Calu3 (cell line): Measurements from ENCODE around the gene UBAP1L. TPM values are rescaled to one million over a fixed set of nuclear protein-coding genes. Genes with fewer than 3 reads are reported as not detected.
A peak's percentile ranks its signal among the peaks of the same experiment; 100 is the strongest.

Experiments used
- Bru-seq: library from RNA; stranded (reverse); fragments of 400-500 nt; gene quantifications from one replicate; lab custom pipeline; 2021; lab: Mats Ljungman, UMichigan
- BruChase-seq, 2 experiments: library from RNA; stranded (reverse); fragments of 400-500 nt; gene quantifications; one replicate each; lab custom pipeline; 2021; lab: Mats Ljungman, UMichigan
- BruUV-seq: library from RNA; stranded (reverse); fragments of 400-500 nt; replicated peaks from 2 replicates; lab custom pipeline; 2021; lab: Mats Ljungman, UMichigan
- CTCF ChIA-PET: fragments of 300-600 bp; sonication (Branson Sonifier 250); formaldehyde crosslinking; loops from one replicate; lab custom pipeline; 2022; ENCODE audit warnings: antibody characterized with exemption; lab: Charles Lee
- DNase-seq: peaks from one replicate; pipeline ENCODE4 v3.0.0; 2022
- H3K27ac Mint-ChIP-seq: one replicate; pipeline ENCODE4 v1.8.0; 2022; ENCODE audit warnings: mixed read lengths; ENCODE audit not compliant: unreplicated experiment
- H3K27me3 Mint-ChIP-seq: one replicate; pipeline ENCODE4 v1.8.0; 2022; ENCODE audit warnings: mixed read lengths; ENCODE audit not compliant: unreplicated experiment
- H3K36me3 Mint-ChIP-seq: one replicate; pipeline ENCODE4 v1.8.0; 2022; ENCODE audit warnings: mild to moderate bottlenecking, moderate library complexity, mixed read lengths; ENCODE audit not compliant: insufficient read depth, unreplicated experiment
- H3K4me1 Mint-ChIP-seq: one replicate; pipeline ENCODE4 v1.8.0; 2022; ENCODE audit warnings: mild to moderate bottlenecking, low read depth, mixed read lengths; ENCODE audit not compliant: unreplicated experiment
- H3K4me3 Mint-ChIP-seq: one replicate; pipeline ENCODE4 v1.8.0; 2022; ENCODE audit warnings: mild to moderate bottlenecking, low read depth, moderate library complexity, mixed read lengths; ENCODE audit not compliant: unreplicated experiment
- H3K9me3 Mint-ChIP-seq: one replicate; pipeline ENCODE4 v1.8.0; 2022; ENCODE audit warnings: low read depth, mixed read lengths; ENCODE audit not compliant: unreplicated experiment
- intact Hi-C: fragments of 100-400 bp; cut with micrococcal nuclease; formaldehyde crosslinking; loops from one replicate; pipeline ENCODE4 v1.10.0; 2022; ENCODE audit not compliant: unreplicated experiment
- long read RNA-seq: library from polyadenylated mRNA; stranded (forward); transcript quantifications from one replicate; pipeline ENCODE4 v2.0.0, GENCODE V29; 2022
- total RNA-seq: library from RNA; stranded (reverse); gene quantifications from 2 replicates; pipeline ENCODE4 v1.2.3, GENCODE V29; 2022
- TF ChIP-seq, protein P1 (sequence below): fragments of 200-600 bp; IDR thresholded peaks from one replicate; pipeline ENCODE4 v1.8.0; 2022; ENCODE audit warnings: antibody characterized with exemption; ENCODE audit not compliant: unreplicated experiment

Gene UBAP1L
- total RNA-seq (5.2 TPM in 2 replicates), Bru-seq, nascent RNA (percentile 66 among the genes with signal in this experiment), BruChase-seq, experiment 1, labeled RNA remaining after a 6-hour chase (percentile 87 among the genes with signal in this experiment), BruChase-seq, experiment 2, labeled RNA remaining after a 2-hour chase (percentile 92 among the genes with signal in this experiment)
- long read RNA-seq = 0 reads

DNA sequence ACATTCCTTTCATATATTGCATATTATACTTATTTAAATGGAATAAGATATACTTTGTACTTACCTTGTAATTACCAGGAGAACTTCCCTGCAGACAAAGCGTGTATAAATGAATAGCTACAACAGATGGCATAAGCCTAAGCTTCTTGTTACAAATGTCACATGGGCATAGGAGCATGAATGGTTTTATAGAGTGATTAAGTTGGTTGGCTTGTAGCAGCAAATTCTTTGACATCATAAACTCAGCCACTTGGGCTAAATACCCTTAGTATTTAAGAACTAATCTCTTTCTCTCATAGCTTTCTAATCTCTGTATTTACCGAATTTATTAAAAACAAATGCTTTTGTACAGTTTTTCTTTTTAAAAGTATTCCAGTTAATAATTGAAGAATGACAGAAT lies at the start of gene UBAP1L:
TSS of gene UBAP1L (minus strand) at position 115 of the 400 bp plus-strand sequence. CDS start 8,985 bp downstream, outside the sequence.
- peaks cover 25% of the 10 kb centered on the region for H3K36me3 Mint-ChIP-seq
- no peak within 1 kb of the TSS for H3K27ac Mint-ChIP-seq
- CTCF ChIA-PET = interaction anchor here (0.5 kb wide), 1 partner anchor 187 kb away, joined by 4 read pairs; no protein-coding TSS in a partner anchor
- no peaks in the 10 kb centered on the region for H3K9me3 Mint-ChIP-seq
- DNase-seq = no peak
- H3K27me3 Mint-ChIP-seq = no peaks in the 10 kb centered on the region
- no TSS peak for BruUV-seq
- intact Hi-C loops = no loop called here
- no peaks in the 10 kb centered on the region for H3K4me1 Mint-ChIP-seq
- TF ChIP-seq, protein P1, sequence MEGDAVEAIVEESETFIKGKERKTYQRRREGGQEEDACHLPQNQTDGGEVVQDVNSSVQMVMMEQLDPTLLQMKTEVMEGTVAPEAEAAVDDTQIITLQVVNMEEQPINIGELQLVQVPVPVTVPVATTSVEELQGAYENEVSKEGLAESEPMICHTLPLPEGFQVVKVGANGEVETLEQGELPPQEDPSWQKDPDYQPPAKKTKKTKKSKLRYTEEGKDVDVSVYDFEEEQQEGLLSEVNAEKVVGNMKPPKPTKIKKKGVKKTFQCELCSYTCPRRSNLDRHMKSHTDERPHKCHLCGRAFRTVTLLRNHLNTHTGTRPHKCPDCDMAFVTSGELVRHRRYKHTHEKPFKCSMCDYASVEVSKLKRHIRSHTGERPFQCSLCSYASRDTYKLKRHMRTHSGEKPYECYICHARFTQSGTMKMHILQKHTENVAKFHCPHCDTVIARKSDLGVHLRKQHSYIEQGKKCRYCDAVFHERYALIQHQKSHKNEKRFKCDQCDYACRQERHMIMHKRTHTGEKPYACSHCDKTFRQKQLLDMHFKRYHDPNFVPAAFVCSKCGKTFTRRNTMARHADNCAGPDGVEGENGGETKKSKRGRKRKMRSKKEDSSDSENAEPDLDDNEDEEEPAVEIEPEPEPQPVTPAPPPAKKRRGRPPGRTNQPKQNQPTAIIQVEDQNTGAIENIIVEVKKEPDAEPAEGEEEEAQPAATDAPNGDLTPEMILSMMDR = no peak
- H3K4me3 Mint-ChIP-seq = no peak within 1 kb of the TSS

DNA sequence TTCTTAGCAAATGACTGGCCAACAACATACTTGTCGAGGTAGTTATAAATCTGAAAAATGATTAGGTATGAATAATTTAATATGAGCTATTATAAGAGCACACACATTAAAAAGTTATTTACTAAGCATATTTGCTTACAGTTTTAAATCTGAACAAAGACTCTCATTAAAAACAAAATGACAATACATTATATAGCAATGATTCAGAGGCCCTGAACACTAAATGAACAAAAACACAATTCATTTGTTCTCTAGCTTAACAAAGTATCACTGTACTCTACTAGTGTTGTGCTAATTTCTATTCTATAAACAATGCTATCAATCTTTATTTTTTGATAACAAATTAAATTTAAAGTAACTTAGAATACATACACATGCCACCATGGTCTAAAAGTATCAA lies 49.1 kb upstream of the UBAP1L start:
- H3K4me3 Mint-ChIP-seq = no peak overlapping the region
- H3K27ac Mint-ChIP-seq = no peak overlapping the region
- no peaks in the 10 kb centered on the region for H3K27me3 Mint-ChIP-seq
- H3K9me3 Mint-ChIP-seq = no peaks in the 10 kb centered on the region
- no peaks in the 10 kb centered on the region for H3K4me1 Mint-ChIP-seq
- DNase-seq = no peak
- BruUV-seq = no TSS peak
- intact Hi-C loops = no loop called here
- TF ChIP-seq, protein P1 = no peak
- CTCF ChIA-PET = no interaction called here
- peaks cover 17% of the 10 kb centered on the region for H3K36me3 Mint-ChIP-seq

DNA sequence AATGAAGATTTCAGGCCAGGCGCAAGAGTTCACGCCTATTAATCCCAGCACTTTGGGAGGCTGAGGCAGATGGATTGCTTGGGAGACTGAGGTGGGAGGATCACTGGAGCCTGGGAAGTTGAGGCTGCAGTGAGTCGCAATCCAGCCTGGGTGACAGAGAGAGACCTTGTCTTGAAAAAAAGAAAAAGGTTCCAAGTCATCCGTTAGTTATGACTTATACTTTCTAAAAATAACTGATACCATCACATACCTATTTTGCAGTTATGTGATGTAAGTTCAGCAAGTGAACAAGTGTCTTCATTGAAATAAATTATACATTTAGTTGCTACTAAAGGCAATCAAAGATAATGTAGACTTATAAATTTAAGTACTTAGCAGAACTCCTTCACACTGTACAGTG lies 48.0 kb upstream of the UBAP1L start:
- Mint-ChIP-seq H3K9me3 (no peaks in the 10 kb centered on the region), H3K36me3 (peaks cover 17% of the 10 kb centered on the region), H3K4me3 (no peak overlapping the region), H3K4me1 (no peaks in the 10 kb centered on the region), H3K27me3 (no peaks in the 10 kb centered on the region), H3K27ac (no peak overlapping the region)
- no peak for DNase-seq
- intact Hi-C loops = no loop called here
- TF ChIP-seq, protein P1 = no peak
- BruUV-seq = no TSS peak
- CTCF ChIA-PET = no interaction called here

DNA sequence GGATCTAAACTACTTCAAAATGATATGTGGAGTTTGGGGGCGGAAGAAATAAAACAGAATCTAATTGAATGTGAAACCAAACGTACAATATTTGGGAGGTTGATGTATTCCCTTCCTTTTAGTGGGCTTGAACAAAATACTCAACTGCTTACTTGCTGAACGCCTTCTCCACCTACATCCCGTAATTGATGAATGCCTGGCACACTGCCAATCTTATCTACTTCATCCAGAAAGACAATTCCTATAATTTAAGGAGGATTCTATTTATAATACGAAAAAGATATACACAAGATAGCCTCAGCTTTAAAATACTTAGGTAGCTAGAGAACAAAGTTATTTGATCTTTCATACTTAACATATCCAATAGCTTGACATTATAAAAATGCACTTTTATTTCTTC lies 41.7 kb upstream of the UBAP1L start:
- Mint-ChIP-seq H3K27ac (no peak overlapping the region), H3K4me1 (no peaks in the 10 kb centered on the region), H3K27me3 (no peaks in the 10 kb centered on the region), H3K4me3 (no peak overlapping the region), H3K9me3 (no peaks in the 10 kb centered on the region), H3K36me3 (peaks cover 28% of the 10 kb centered on the region)
- CTCF ChIA-PET = no interaction called here
- DNase-seq = no peak
- BruUV-seq = no TSS peak
- intact Hi-C loops = no loop called here
- TF ChIP-seq, protein P1 = no peak
